Activated naive CD8-positive, alpha-beta T cell (primary cell): Measurements from ENCODE around the gene ZNF860.

Source experiments
- H3K27ac Mint-ChIP-seq: one replicate; pipeline ENCODE4 v1.8.0; 2021; ENCODE audit warnings: mixed read lengths
- H3K27me3 Mint-ChIP-seq: one replicate; pipeline ENCODE4 v1.8.0; 2021; ENCODE audit warnings: mixed read lengths
- H3K36me3 Mint-ChIP-seq: one replicate; pipeline ENCODE4 v1.8.0; 2021; ENCODE audit warnings: mixed read lengths
- H3K4me1 Mint-ChIP-seq: one replicate; pipeline ENCODE4 v1.8.0; 2021; ENCODE audit warnings: low read depth, mixed read lengths
- H3K4me3 Mint-ChIP-seq: one replicate; pipeline ENCODE4 v1.8.0; 2021; ENCODE audit warnings: mild to moderate bottlenecking, mixed read lengths
- H3K9me3 Mint-ChIP-seq: one replicate; pipeline ENCODE4 v1.8.0; 2021; ENCODE audit warnings: low read depth, mixed read lengths

The ZNF860 gene

DNA sequence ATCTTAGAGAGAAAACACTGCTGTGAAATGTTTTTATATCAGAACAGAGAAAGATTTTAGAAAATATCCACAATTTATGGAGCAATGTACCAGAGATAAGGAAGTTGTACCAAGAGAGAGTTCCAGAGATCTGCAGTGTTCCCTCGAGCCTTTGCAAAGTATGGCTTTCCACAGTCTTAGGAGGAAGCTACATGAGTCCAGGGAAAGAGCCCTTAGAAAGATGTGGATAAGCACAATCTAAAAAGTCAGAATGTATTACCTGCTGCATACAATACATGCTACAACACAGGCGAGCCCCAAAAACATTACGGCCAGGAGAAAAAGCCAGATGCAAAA, 56.4 kb downstream of the ZNF860 start:
- Mint-ChIP-seq H3K9me3 (peaks cover 4% of the 10 kb centered on the region), H3K27me3 (peaks cover 1% of the 10 kb centered on the region), H3K4me1 (no peaks in the 10 kb centered on the region), H3K4me3 (no peak overlapping the region), H3K27ac (no peak overlapping the region), H3K36me3 (peaks cover 7% of the 10 kb centered on the region)

DNA sequence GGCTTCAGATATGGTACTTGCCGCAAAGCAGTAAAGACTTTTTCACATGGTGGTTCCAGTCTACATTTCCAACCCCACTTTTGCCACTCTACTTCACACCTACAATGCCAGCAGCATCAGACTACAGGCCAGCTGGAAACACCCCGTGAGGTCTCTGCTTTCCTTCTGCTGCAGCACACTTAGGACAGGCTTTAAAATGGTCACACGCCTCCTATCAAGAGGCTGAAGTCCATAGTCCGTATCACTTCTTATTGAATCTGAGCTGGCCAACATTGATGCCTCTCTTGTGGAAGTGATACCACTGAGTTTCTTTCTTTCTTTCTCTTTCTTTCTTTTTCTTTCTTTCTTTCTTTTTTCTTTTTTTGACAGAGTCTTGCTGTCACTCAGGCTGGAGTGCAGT, 59.8 kb downstream of the ZNF860 start:
- peaks cover 13% of the 10 kb centered on the region for H3K36me3 Mint-ChIP-seq
- H3K9me3 Mint-ChIP-seq: peaks cover 4% of the 10 kb centered on the region
- no peak overlapping the region for H3K27ac Mint-ChIP-seq
- H3K4me1 Mint-ChIP-seq: no peaks in the 10 kb centered on the region
- no peaks in the 10 kb centered on the region for H3K27me3 Mint-ChIP-seq
- H3K4me3 Mint-ChIP-seq: no peak overlapping the region
